Fibroblast of lung (primary cell): Measurements from ENCODE around the gene MICAL1. TPM values are rescaled to one million over a fixed set of nuclear protein-coding genes. Genes with fewer than 3 reads are reported as not detected.

Source experiments
- DNase-seq, 2 donors: peaks; one replicate each; pipeline versions ENCODE4 v3.0.0 to v3.0.0-alpha.2; 2010; ENCODE audit warnings: low read depth in 2 of 2
- H2AFZ ChIP-seq: 2 replicates; pipeline ENCODE4 v1.5.1; 2012; ENCODE audit warnings: low read length, control low read depth, inconsistent platforms
- H3K27ac ChIP-seq: 2 replicates; pipeline ENCODE4 v1.5.1; 2011; ENCODE audit warnings: low read length, control low read depth; ENCODE audit not compliant: insufficient read depth
- H3K27me3 ChIP-seq: 2 replicates; pipeline ENCODE4 v1.5.1; 2011; ENCODE audit warnings: mild to moderate bottlenecking, low read length; ENCODE audit not compliant: control insufficient read depth, insufficient read depth
- H3K36me3 ChIP-seq: 2 replicates; pipeline ENCODE4 v1.5.1; 2011; ENCODE audit warnings: low read length; ENCODE audit not compliant: control insufficient read depth, insufficient read depth
- H3K4me1 ChIP-seq: 2 replicates; pipeline ENCODE4 v1.5.1; 2011; ENCODE audit warnings: low read length; ENCODE audit not compliant: control insufficient read depth, insufficient read depth; ENCODE audit errors: extremely low read depth
- H3K4me2 ChIP-seq: 2 replicates; pipeline ENCODE4 v1.5.1; 2011; ENCODE audit warnings: low read length, control low read depth; ENCODE audit not compliant: insufficient read depth; ENCODE audit errors: extremely low read depth
- H3K4me3 ChIP-seq, 4 experiments: fragments of 200-600 bp in 1 of 4; sonication (generic) in 1 of 4; replicated peaks in 1 of 4; 2 replicates each; pipeline ENCODE4 v1.5.1; 2011 to 2016; ENCODE audit warnings: low read length in 4 of 4, low read depth in 3 of 4, mild to moderate bottlenecking in 3 of 4, control low read depth in 2 of 4, inconsistent platforms in 1 of 4, mixed read lengths in 1 of 4; ENCODE audit not compliant: insufficient read depth in 1 of 4; ENCODE audit errors: control extremely low read depth in 1 of 4
- H3K79me2 ChIP-seq: 2 replicates; pipeline ENCODE4 v1.5.1; 2012; ENCODE audit warnings: mild to moderate bottlenecking, low read length, inconsistent platforms; ENCODE audit not compliant: control insufficient read depth, insufficient read depth
- H3K9ac ChIP-seq: 2 replicates; pipeline ENCODE4 v1.5.1; 2011; ENCODE audit warnings: mild to moderate bottlenecking, low read length, control low read depth; ENCODE audit not compliant: insufficient read depth
- H3K9me3 ChIP-seq: 2 replicates; pipeline ENCODE4 v1.5.1; 2012; ENCODE audit warnings: low read depth, low read length; ENCODE audit not compliant: control insufficient read depth, insufficient read depth
- H4K20me1 ChIP-seq: 2 replicates; pipeline ENCODE4 v1.5.1; 2011; ENCODE audit warnings: low read length; ENCODE audit not compliant: control insufficient read depth, insufficient read depth; ENCODE audit errors: extremely low read depth
- CTCF ChIP-seq, 2 donors: IDR thresholded peaks in 1 of 2; conservative IDR thresholded peaks in 1 of 2; 1 replicate in 1 of 2; 2 replicates in 1 of 2; pipeline ENCODE4 v1.5.1; 2011 to 2012; ENCODE audit warnings: low read length in 2 of 2, control low read depth in 1 of 2, inconsistent platforms in 1 of 2, low read depth in 1 of 2, mild to moderate bottlenecking in 1 of 2
- EZH2 ChIP-seq: IDR thresholded peaks from 2 replicates; pipeline ENCODE4 v1.5.1; 2012; ENCODE audit warnings: low read length, control low read depth, mild to moderate bottlenecking; ENCODE audit errors: missing control alignments
- polyA plus RNA-seq, 2 donors: library from polyadenylated mRNA; depleted of rRNA in 1 of 2; stranded (reverse) in 1 of 2; unstranded in 1 of 2; fragments of >200 nt; gene quantifications; 2 replicates each; pipeline ENCODE4 v1.2.1, GENCODE V29; 2011 to 2012; ENCODE audit warnings: missing spikeins in 1 of 2
- total RNA-seq: library from RNA; depleted of rRNA; stranded (reverse); fragments of >200 nt; gene quantifications from 2 replicates; pipeline ENCODE4 v1.2.1, GENCODE V29; 2014

MICAL1 gene
- total and polyA plus RNA-seq, 2 donors (not counting 1 experiment from before 2014, with no cell fraction given), result 37.5 to 53.5 TPM

- Histone ChIP-seq H3K4me1 (no peaks in the 10 kb centered on the region), H3K9me3 (no peaks in the 10 kb centered on the region), H3K36me3 (no peaks in the 10 kb centered on the region), H2AFZ (no peak overlapping the region), H3K79me2 (no peaks in the 10 kb centered on the region), H3K27ac (no peak overlapping the region), H4K20me1 (no peaks in the 10 kb centered on the region), H3K27me3 (no peaks in the 10 kb centered on the region), H3K4me2 (no peak overlapping the region), H3K9ac (no peak overlapping the region), H3K4me3 (no peak overlapping the region)
- no peak for DNase-seq
- no peak for TF ChIP-seq CTCF (conservative IDR thresholded peaks at IDR 0.05 in 1 of 2, IDR thresholded peaks at IDR 0.05 in 1 of 2; ENCODE audit: low read depth in 1 of 2, low read length in 2 of 2)
- TF ChIP-seq EZH2, result no peak
Observed at GRCh38 chr6:109436041-109436440, 19.5 kb downstream of the MICAL1 start.

GRCh38 chr6:109434456-109434855, 21.1 kb downstream of the MICAL1 start:
- TF ChIP-seq EZH2, result no peak
- no peak for TF ChIP-seq CTCF (conservative IDR thresholded peaks at IDR 0.05 in 1 of 2, IDR thresholded peaks at IDR 0.05 in 1 of 2; ENCODE audit: low read depth in 1 of 2, low read length in 2 of 2)
- peak in 1 of 2 donors; percentile 22 for DNase-seq
- H3K9ac ChIP-seq, result no peak overlapping the region
- no peaks in the 10 kb centered on the region for H3K36me3 ChIP-seq
- no peaks in the 10 kb centered on the region for H4K20me1 ChIP-seq
- no peak overlapping the region for H2AFZ ChIP-seq
- H3K27me3 ChIP-seq, result no peaks in the 10 kb centered on the region
- H3K27ac ChIP-seq, result no peak overlapping the region
- no peak overlapping the region for H3K4me2 ChIP-seq
- no peaks in the 10 kb centered on the region for H3K9me3 ChIP-seq
- no peaks in the 10 kb centered on the region for H3K79me2 ChIP-seq
- H3K4me3 ChIP-seq, result no peak overlapping the region
- no peaks in the 10 kb centered on the region for H3K4me1 ChIP-seq

GRCh38 chr6:109429496-109429895, 26.1 kb downstream of the MICAL1 start:
- H3K4me3 ChIP-seq, result no peak overlapping the region
- H3K4me1 ChIP-seq, result no peaks in the 10 kb centered on the region
- no peaks in the 10 kb centered on the region for H3K27me3 ChIP-seq
- no peak overlapping the region for H3K4me2 ChIP-seq
- DNase-seq, result no peak
- no peak for TF ChIP-seq EZH2
- TF ChIP-seq CTCF (conservative IDR thresholded peaks at IDR 0.05 in 1 of 2, IDR thresholded peaks at IDR 0.05 in 1 of 2; ENCODE audit: low read depth in 1 of 2, low read length in 2 of 2), result no peak
- no peaks in the 10 kb centered on the region for H4K20me1 ChIP-seq
- H2AFZ ChIP-seq, result no peak overlapping the region
- no peaks in the 10 kb centered on the region for H3K36me3 ChIP-seq
- no peaks in the 10 kb centered on the region for H3K79me2 ChIP-seq
- H3K27ac ChIP-seq, result no peak overlapping the region
- H3K9me3 ChIP-seq, result no peaks in the 10 kb centered on the region
- no peak overlapping the region for H3K9ac ChIP-seq
